NCI-H187 (cell line): ENCODE results near the gene VPS33B.
"Not testable (repeated sequence)": the region's sequence is repeated elsewhere in the genome, so short reads cannot be mapped to it uniquely, and the experiment has no call there.

Source experiments
- DNase-seq, 2 experiments: peaks; one replicate each; lab custom pipeline; 2025; lab: John Stamatoyannopoulos, UW

Gene VPS33B

GRCh38 chr15:91032919-91033803 lies 10.8 kb upstream of the VPS33B start:
- peak; percentile 50 to 53 for DNase-seq

- no peak for DNase-seq
Measured at GRCh38 chr15:91031796-91032195, 9.4 kb upstream of the VPS33B start.

GRCh38 chr15:91027677-91028076 lies 5.3 kb upstream of the VPS33B start:
- DNase-seq, result no peak

GRCh38 chr15:91023720-91024119 lies 1.3 kb upstream of the VPS33B start:
- DNase-seq, result no peak

GRCh38 chr15:91022832-91023129 lies 387 bp upstream of the VPS33B start:
- DNase-seq, result no peak

GRCh38 chr15:91021516-91022074 lies 799 bp downstream of the VPS33B start:
- DNase-seq, result no peak

- DNase-seq, result no peak
Measured at GRCh38 chr15:91018158-91018557, 4.2 kb downstream of the VPS33B start.

GRCh38 chr15:91017716-91018115 lies 4.7 kb downstream of the VPS33B start:
- no peak for DNase-seq

GRCh38 chr15:91013701-91014100 lies 8.7 kb downstream of the VPS33B start:
- DNase-seq, result not testable (repeated sequence)

- DNase-seq, result no peak
Measured at GRCh38 chr15:91007266-91007665, 15.1 kb downstream of the VPS33B start.

- no peak for DNase-seq
Measured at GRCh38 chr15:91001209-91001608, 21.2 kb downstream of the VPS33B start.

- DNase-seq, result no peak
Measured at GRCh38 chr15:90998737-90999136, 23.7 kb downstream of the VPS33B start.

GRCh38 chr15:90994417-90995311 lies 27.7 kb downstream of the VPS33B start, which contains the start of gene PRC1:
Gene PRC1, minus strand, starts transcription at chr15:90994535. Its CDS starts 118 bp downstream, at chr15:90994417.
- peak; percentile 96 for DNase-seq

GRCh38 chr15:90994059-90994416 lies 28.4 kb downstream of the VPS33B start:
- no peak for DNase-seq

GRCh38 chr15:90991587-90992285 lies 30.7 kb downstream of the VPS33B start:
- no peak for DNase-seq

GRCh38 chr15:90990446-90990845 lies 31.9 kb downstream of the VPS33B start:
- no peak for DNase-seq

- no peak for DNase-seq
Measured at GRCh38 chr15:90989040-90989768, 33.2 kb downstream of the VPS33B start.

- DNase-seq, result no peak
Measured at GRCh38 chr15:90988296-90988695, 34.1 kb downstream of the VPS33B start.

- peak in 1 of 2 experiments; percentile 6 for DNase-seq
Measured at GRCh38 chr15:90987561-90988141, 34.7 kb downstream of the VPS33B start.

- no peak for DNase-seq
Measured at GRCh38 chr15:90986790-90987507, 35.4 kb downstream of the VPS33B start.
